C4-2B (cell line): ENCODE data around the gene CRACR2B.

Experiments
- H3K27ac ChIP-seq: fragments of 450-650 bp; 2 replicates; pipeline ENCODE4 v1.5.1; 2017
- CTCF ChIP-seq: fragments of 450-650 bp; conservative IDR thresholded peaks from 2 replicates; pipeline ENCODE4 v1.5.1; 2017; ENCODE audit warnings: mild to moderate bottlenecking
- ZFX ChIP-seq: fragments of 450-650 bp; IDR thresholded peaks from 2 replicates; pipeline ENCODE4 v1.6.1; 2017

CRACR2B gene

DNA sequence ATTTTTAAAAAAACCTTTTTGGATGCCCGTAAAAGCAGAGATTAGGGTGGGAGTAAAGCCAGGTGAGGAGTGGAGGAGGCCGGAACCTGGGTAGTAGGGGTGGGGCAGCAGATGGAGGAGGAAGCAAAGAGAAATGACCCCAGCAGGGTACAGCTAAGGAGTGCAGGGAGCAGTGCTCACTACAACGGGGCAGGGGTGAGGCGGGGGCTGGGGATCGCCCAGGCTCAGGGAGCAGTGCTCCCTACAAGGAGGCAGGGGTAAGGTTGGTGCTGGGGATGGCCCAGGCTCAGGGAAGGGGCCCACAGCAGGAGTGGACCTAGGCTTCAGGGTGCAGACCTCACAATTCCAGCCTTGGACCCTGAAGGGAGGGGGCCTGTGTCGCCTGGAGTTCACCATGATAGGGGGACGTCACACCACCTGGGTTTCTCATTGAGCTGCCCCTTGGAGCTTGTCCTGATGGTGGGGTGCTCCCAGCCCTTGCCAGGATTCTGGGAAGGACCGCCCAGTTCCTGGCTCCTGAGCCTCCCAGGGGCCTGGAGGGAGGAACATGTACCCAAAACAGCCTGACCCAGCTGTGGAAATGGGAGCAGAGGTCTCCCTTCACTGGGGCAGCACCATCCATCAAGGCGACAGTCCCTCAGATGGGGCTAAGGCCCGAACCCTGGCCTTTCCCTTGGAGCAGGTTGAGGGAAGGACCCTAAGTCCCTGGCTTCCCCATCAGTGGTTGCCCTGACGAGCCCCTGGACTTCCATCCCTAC is 11.9 kb upstream of the CRACR2B start:
- H3K27ac ChIP-seq = no peak overlapping the region
- TF ChIP-seq ZFX = no peak
- TF ChIP-seq CTCF = no peak

- no peak overlapping the region for H3K27ac ChIP-seq
- TF ChIP-seq ZFX = no peak
- no peak for TF ChIP-seq CTCF
Observed at GRCh38 chr11:816433-816779, 11.3 kb upstream of the CRACR2B start.

GRCh38 chr11:818396-819128 is 9.2 kb upstream of the CRACR2B start, which contains the start of gene PNPLA2:
PNPLA2 (plus strand) TSS chr11:818914; CDS start chr11:819719, 805 bp downstream.
- peak within 1 kb of the TSS; percentile 80 for H3K27ac ChIP-seq
- TF ChIP-seq ZFX = no peak
- no peak for TF ChIP-seq CTCF

DNA sequence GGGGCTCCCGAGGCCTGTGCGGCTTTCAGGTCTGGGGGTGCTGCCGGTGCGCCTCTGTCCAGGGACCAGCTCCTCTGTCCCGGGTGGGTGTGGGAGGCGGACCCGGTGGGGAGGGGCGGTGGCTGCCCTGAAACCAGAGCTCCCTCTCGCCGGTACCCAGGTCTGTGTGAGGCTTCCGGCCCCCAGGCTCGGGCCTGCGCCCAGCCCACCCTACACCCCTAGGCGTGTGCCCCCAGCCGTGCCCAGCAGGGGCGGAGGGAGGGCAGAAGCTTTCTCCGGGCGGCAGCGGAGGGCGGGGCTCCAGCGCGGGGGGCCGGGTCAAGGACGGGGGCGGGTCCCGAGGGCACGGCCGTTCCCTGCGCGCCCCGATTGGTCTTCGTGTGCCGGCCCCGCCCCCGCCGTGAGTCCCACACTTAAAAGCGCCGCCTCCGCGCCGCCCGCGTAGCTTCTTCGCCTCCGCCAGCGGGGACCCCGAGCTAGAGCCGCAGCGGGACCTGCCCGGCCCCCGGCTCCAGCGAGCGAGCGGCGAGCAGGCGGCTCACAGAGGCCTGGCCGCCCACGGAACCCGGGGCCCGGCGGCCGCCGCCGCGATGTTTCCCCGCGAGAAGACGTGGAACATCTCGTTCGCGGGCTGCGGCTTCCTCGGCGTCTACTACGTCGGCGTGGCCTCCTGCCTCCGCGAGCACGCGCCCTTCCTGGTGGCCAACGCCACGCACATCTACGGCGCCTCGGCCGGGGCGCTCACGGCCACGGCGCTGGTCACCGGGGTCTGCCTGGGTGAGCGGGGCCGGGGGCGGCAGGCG is 8.4 kb upstream of the CRACR2B start:
- H3K27ac ChIP-seq = peak overlapping the region; percentile 80
- TF ChIP-seq CTCF (no peak), ZFX (no peak)

GRCh38 chr11:819943-820649 is 7.6 kb upstream of the CRACR2B start:
- TF ChIP-seq CTCF = no peak
- TF ChIP-seq ZFX = no peak
- peak overlapping the region; percentile 80 for H3K27ac ChIP-seq

- TF ChIP-seq ZFX (no peak), CTCF (no peak)
- peak overlapping the region; percentile 80 for H3K27ac ChIP-seq
Observed at GRCh38 chr11:820655-821511, 6.8 kb upstream of the CRACR2B start.
